CD4-positive, alpha-beta T cell (primary cell): ENCODE data around the gene LETM1. TPM values are rescaled to one million over a fixed set of nuclear protein-coding genes. Genes with fewer than 3 reads are reported as not detected.
A peak's percentile ranks its signal among the peaks of the same experiment; 100 is the strongest.

Experiments used
- ATAC-seq: fragments of 200-7000 bp; cut with Tn5 transposase; one replicate; pipeline ENCODE4 v1.10.0; 2022; ENCODE audit warnings: mild to moderate bottlenecking; ENCODE audit not compliant: poor library complexity
- CTCF ChIA-PET: fragments of 350-600 bp; sonication (Branson Sonifier 250); formaldehyde crosslinking; loops from one replicate; lab custom pipeline; 2021; ENCODE audit warnings: antibody characterized with exemption, inconsistent platforms; lab: Charles Lee
- POLR2A ChIA-PET: fragments of 350-600 bp; sonication (Branson Sonifier 250); formaldehyde crosslinking; loops from one replicate; lab custom pipeline; 2021; ENCODE audit warnings: antibody characterized with exemption, inconsistent platforms; lab: Charles Lee
- DNase-seq, 14 experiments: peaks; one replicate each; pipeline ENCODE4 v3.0.0-alpha.2; 2013 to 2020; ENCODE audit warnings: mixed read lengths in 2 of 14
- H3K27ac ChIP-seq, 2 donors: one replicate each; pipeline versions ENCODE4 v1.5.1 to v1.7.0; 2013; ENCODE audit warnings: low read length in 2 of 2, low read depth in 1 of 2, mild to moderate bottlenecking in 1 of 2
- H3K27me3 ChIP-seq, 2 experiments: 1 replicate in 1 of 2; 2 replicates in 1 of 2; pipeline versions ENCODE4 v1.6.1 to v1.7.0; 2013; ENCODE audit warnings: low read length in 2 of 2, control low read depth in 1 of 2, mild to moderate bottlenecking in 1 of 2, moderate library complexity in 1 of 2; ENCODE audit not compliant: insufficient read depth in 2 of 2, control insufficient read depth in 1 of 2
- H3K36me3 ChIP-seq: one replicate; pipeline ENCODE4 v1.6.1; 2013; ENCODE audit warnings: low read length, control low read depth; ENCODE audit not compliant: insufficient read depth
- H3K4me1 ChIP-seq: one replicate; pipeline ENCODE4 v1.6.1; 2013; ENCODE audit warnings: low read length, control low read depth; ENCODE audit not compliant: insufficient read depth
- H3K4me3 ChIP-seq: one replicate; pipeline ENCODE4 v1.5.1; 2013; ENCODE audit warnings: mild to moderate bottlenecking, low read length, moderate library complexity
- H3K9me3 ChIP-seq, 2 experiments: 1 replicate in 1 of 2; 2 replicates in 1 of 2; pipeline versions ENCODE4 v1.6.1 to v1.7.0; 2013; ENCODE audit warnings: low read length in 2 of 2, mild to moderate bottlenecking in 2 of 2, control low read depth in 1 of 2, moderate library complexity in 1 of 2; ENCODE audit not compliant: control insufficient read depth in 1 of 2, insufficient read depth in 1 of 2
- H3K27ac Mint-ChIP-seq: one replicate; pipeline ENCODE4 v1.8.0; 2020; ENCODE audit warnings: mixed read lengths
- H3K27me3 Mint-ChIP-seq: one replicate; pipeline ENCODE4 v1.8.0; 2021; ENCODE audit warnings: mixed read lengths
- H3K36me3 Mint-ChIP-seq: one replicate; pipeline ENCODE4 v1.8.0; 2021; ENCODE audit warnings: low read depth, mixed read lengths
- H3K4me1 Mint-ChIP-seq: one replicate; pipeline ENCODE4 v1.8.0; 2021; ENCODE audit warnings: low read depth, mixed read lengths
- H3K4me3 Mint-ChIP-seq: one replicate; pipeline ENCODE4 v1.8.0; 2020; ENCODE audit warnings: mild to moderate bottlenecking, mixed read lengths
- H3K9me3 Mint-ChIP-seq: one replicate; pipeline ENCODE4 v1.8.0; 2020; ENCODE audit warnings: mixed read lengths
- CTCF ChIP-seq: fragments of 200-600 bp; IDR thresholded peaks from one replicate; pipeline ENCODE4 v1.8.0; 2022; ENCODE audit warnings: antibody characterized with exemption, mild to moderate bottlenecking
- intact Hi-C, 2 experiments: fragments of 100-400 bp; cut with DNase I in 1 of 2; cut with micrococcal nuclease in 1 of 2; formaldehyde crosslinking; loops; one replicate each; pipeline versions ENCODE4 v1.15.1 to v1.9.0; 2023 to 2025; cut with DNase I, micrococcal nuclease
- total RNA-seq, 174 experiments: library from RNA in 2 of 174; stranded (reverse) in 2 of 174; gene quantifications; one replicate each; pipeline ENCODE4 v1.2.3 and lab custom pipeline; 2021 to 2026

The LETM1 gene
- total RNA-seq, 2 experiments from 2014 or later = 21.2 to 25.2 TPM

GRCh38 chr4:1862961-1863296, 7.0 kb upstream of the LETM1 start:
- no peaks in the 10 kb centered on the region for H3K9me3 ChIP-seq
- peaks cover 18% of the 10 kb centered on the region for H3K4me1 Mint-ChIP-seq
- DNase-seq (no peak), ATAC-seq (no peak)
- H3K4me3 Mint-ChIP-seq = peak overlapping the region; percentile 11
- ChIA-PET CTCF (interaction anchor here (0.7 kb wide), 1 partner anchor 1063 kb away, joined by 4 read pairs; no protein-coding TSS in a partner anchor), POLR2A (interaction anchor here (0.6 kb wide), 1 partner anchor 169 kb away, joined by 4 read pairs; no protein-coding TSS in a partner anchor)
- no peaks in the 10 kb centered on the region for H3K27me3 Mint-ChIP-seq
- peaks cover 27% of the 10 kb centered on the region for H3K4me1 ChIP-seq
- no peaks in the 10 kb centered on the region for H3K36me3 ChIP-seq
- intact Hi-C loops = no loop called here
- no peak for TF ChIP-seq CTCF
- H3K27ac Mint-ChIP-seq = peak overlapping the region; percentile 72
- H3K9me3 Mint-ChIP-seq = no peaks in the 10 kb centered on the region
- H3K27me3 ChIP-seq = no peaks in the 10 kb centered on the region
- no peak overlapping the region for H3K27ac ChIP-seq
- peak overlapping the region; percentile 51 for H3K4me3 ChIP-seq
- H3K36me3 Mint-ChIP-seq = no peaks in the 10 kb centered on the region

GRCh38 chr4:1862055-1862911, 6.3 kb upstream of the LETM1 start:
- ChIA-PET CTCF (no interaction called here), POLR2A (interaction anchor here (0.6 to 3.5 kb wide), 2 partner anchors 8 to 168 kb away, joined by 4 to 25 read pairs; partner anchors contain the start of gene NSD2)
- Mint-ChIP-seq H3K27me3 (no peaks in the 10 kb centered on the region), H3K4me1 (peaks cover 18% of the 10 kb centered on the region), H3K4me3 (peak overlapping the region; percentile 86), H3K27ac (peak overlapping the region; percentile 79), H3K36me3 (no peaks in the 10 kb centered on the region), H3K9me3 (no peaks in the 10 kb centered on the region)
- no peak for TF ChIP-seq CTCF
- H3K27me3 ChIP-seq = no peaks in the 10 kb centered on the region
- H3K36me3 ChIP-seq = no peaks in the 10 kb centered on the region
- ATAC-seq = peak; percentile 73
- intact Hi-C loops = no loop called here
- no peaks in the 10 kb centered on the region for H3K9me3 ChIP-seq
- peak overlapping the region in 1 of 2 donors; percentile 7 for H3K27ac ChIP-seq
- peak in 6 of 14 experiments; percentile 14 to 55 (median 36) for DNase-seq
- H3K4me1 ChIP-seq = peaks cover 34% of the 10 kb centered on the region
- H3K4me3 ChIP-seq = peak overlapping the region; percentile 51

GRCh38 chr4:1859389-1859753, 3.4 kb upstream of the LETM1 start:
- no peak overlapping the region for H3K27ac Mint-ChIP-seq
- ChIA-PET CTCF (no interaction called here), POLR2A (interaction anchor here (3.5 kb wide), 1 partner anchor 11 kb away, joined by 25 read pairs; the partner anchor contains the start of gene NSD2)
- no peaks in the 10 kb centered on the region for H3K36me3 ChIP-seq
- DNase-seq (no peak), ATAC-seq (no peak)
- H3K27me3 ChIP-seq = no peaks in the 10 kb centered on the region
- H3K27me3 Mint-ChIP-seq = no peaks in the 10 kb centered on the region
- no peaks in the 10 kb centered on the region for H3K9me3 ChIP-seq
- no peak overlapping the region for H3K4me3 ChIP-seq
- no peaks in the 10 kb centered on the region for H3K9me3 Mint-ChIP-seq
- intact Hi-C loops = loop anchor here in 1 of 2 experiments (5.0 to 10.0 kb wide), 5 partner anchors 148 to 1215 kb away; partner anchors contain the start of genes CFAP99, FAM53A, GAK and HTT
- no peaks in the 10 kb centered on the region for H3K36me3 Mint-ChIP-seq
- H3K4me1 ChIP-seq = peaks cover 52% of the 10 kb centered on the region
- no peak for TF ChIP-seq CTCF
- no peak overlapping the region for H3K4me3 Mint-ChIP-seq
- H3K27ac ChIP-seq = no peak overlapping the region
- peaks cover 32% of the 10 kb centered on the region for H3K4me1 Mint-ChIP-seq
